ENCODE data around the gene NRXN2. TPM values are rescaled to one million over a fixed set of nuclear protein-coding genes. Genes with fewer than 3 reads are reported as not detected.

Gene NRXN2
- total RNA-seq, 1 donor from 2014 or later, result not detected

- no peak for FAIRE-seq
- Histone ChIP-seq H3K36me3 (ENCODE audit: control insufficient read depth, insufficient read depth, low read length) (no peaks in the 10 kb centered on the region), H3K27me3 (ENCODE audit: control insufficient read depth, insufficient read depth, low read length) (peaks cover 25% of the 10 kb centered on the region), H3K4me3 (ENCODE audit: low read depth, low read length) (no peak overlapping the region)
- DNase-seq (ENCODE audit: low read depth), result no peak
- no peak for TF ChIP-seq CTCF (IDR thresholded peaks at IDR 0.05; ENCODE audit: insufficient read depth, low read length, severe bottlenecking)
These were observed 1.7 kb downstream of the NRXN2 start for GRCh38 chr11:64721359-64721699.

- no peak overlapping the region for H3K4me3 ChIP-seq (ENCODE audit: low read depth, low read length)
- FAIRE-seq (peak; percentile 60), DNase-seq (ENCODE audit: low read depth) (no peak)
- H3K36me3 ChIP-seq (ENCODE audit: control insufficient read depth, insufficient read depth, low read length), result no peaks in the 10 kb centered on the region
- H3K27me3 ChIP-seq (ENCODE audit: control insufficient read depth, insufficient read depth, low read length), result peaks cover 25% of the 10 kb centered on the region
- TF ChIP-seq CTCF (IDR thresholded peaks at IDR 0.05; ENCODE audit: insufficient read depth, low read length, severe bottlenecking), result no peak
These were observed 2.2 kb downstream of the NRXN2 start for GRCh38 chr11:64720640-64721358.

- FAIRE-seq, result no peak
- H3K4me3 ChIP-seq (ENCODE audit: low read depth, low read length), result no peak overlapping the region
- TF ChIP-seq CTCF (IDR thresholded peaks at IDR 0.05; ENCODE audit: insufficient read depth, low read length, severe bottlenecking), result no peak
- peaks cover 28% of the 10 kb centered on the region for H3K27me3 ChIP-seq (ENCODE audit: control insufficient read depth, insufficient read depth, low read length)
- H3K36me3 ChIP-seq (ENCODE audit: control insufficient read depth, insufficient read depth, low read length), result no peaks in the 10 kb centered on the region
- DNase-seq (ENCODE audit: low read depth), result no peak
These were observed 2.8 kb downstream of the NRXN2 start for GRCh38 chr11:64720167-64720566.

- no peak for FAIRE-seq
- Histone ChIP-seq H3K27me3 (ENCODE audit: control insufficient read depth, insufficient read depth, low read length) (peaks cover 32% of the 10 kb centered on the region), H3K36me3 (ENCODE audit: control insufficient read depth, insufficient read depth, low read length) (no peaks in the 10 kb centered on the region), H3K4me3 (ENCODE audit: low read depth, low read length) (no peak overlapping the region)
- no peak for TF ChIP-seq CTCF (IDR thresholded peaks at IDR 0.05; ENCODE audit: insufficient read depth, low read length, severe bottlenecking)
- no peak for DNase-seq (ENCODE audit: low read depth)
These were observed 3.6 kb downstream of the NRXN2 start for GRCh38 chr11:64719406-64719805.

GRCh38 chr11:64718780-64719124, 4.2 kb downstream of the NRXN2 start:
- no peak overlapping the region for H3K4me3 ChIP-seq (ENCODE audit: low read depth, low read length)
- H3K36me3 ChIP-seq (ENCODE audit: control insufficient read depth, insufficient read depth, low read length), result no peaks in the 10 kb centered on the region
- H3K27me3 ChIP-seq (ENCODE audit: control insufficient read depth, insufficient read depth, low read length), result peaks cover 38% of the 10 kb centered on the region
- DNase-seq (ENCODE audit: low read depth), result no peak
- no peak for TF ChIP-seq CTCF (IDR thresholded peaks at IDR 0.05; ENCODE audit: insufficient read depth, low read length, severe bottlenecking)
- no peak for FAIRE-seq

Data from bronchial epithelial cell (primary cell).